Measurements from ENCODE around the gene KAZN. TPM values are rescaled to one million over a fixed set of nuclear protein-coding genes. Genes with fewer than 3 reads are reported as not detected.
"Not testable (repeated sequence)": the region's sequence is repeated elsewhere in the genome, so short reads cannot be mapped to it uniquely, and the experiment has no call there.

The KAZN gene
- 9.6 TPM for total RNA-seq

GRCh38 chr1:14598498-14599182 is at the start of gene KAZN:
KAZN (plus strand) TSS chr1:14598685.
- no peak for DNase-seq

- no peak for DNase-seq
Observed at GRCh38 chr1:14549897-14550620, 48.4 kb upstream of the KAZN start.

- DNase-seq, result no peak
Observed at GRCh38 chr1:14551386-14551785, 47.1 kb upstream of the KAZN start.

- DNase-seq, result no peak
Observed at GRCh38 chr1:14552246-14552965, 46.1 kb upstream of the KAZN start.

- DNase-seq, result no peak
Observed at GRCh38 chr1:14553711-14554110, 44.8 kb upstream of the KAZN start.

- no peak for DNase-seq
Observed at GRCh38 chr1:14555091-14555490, 43.4 kb upstream of the KAZN start.

GRCh38 chr1:14561014-14561693 is 37.3 kb upstream of the KAZN start:
- no peak for DNase-seq

GRCh38 chr1:14565090-14565489 is 33.4 kb upstream of the KAZN start:
- DNase-seq, result no peak

- DNase-seq, result no peak
Observed at GRCh38 chr1:14567056-14567455, 31.4 kb upstream of the KAZN start.

GRCh38 chr1:14567903-14568302 is 30.6 kb upstream of the KAZN start:
- DNase-seq, result no peak

GRCh38 chr1:14568716-14569355 is 29.6 kb upstream of the KAZN start:
- DNase-seq, result no peak

- DNase-seq, result no peak
Observed at GRCh38 chr1:14570514-14570913, 28.0 kb upstream of the KAZN start.

- DNase-seq, result no peak
Observed at GRCh38 chr1:14571810-14572767, 26.4 kb upstream of the KAZN start.

GRCh38 chr1:14572861-14573260 is 25.6 kb upstream of the KAZN start:
- DNase-seq, result no peak

GRCh38 chr1:14576155-14576554 is 22.3 kb upstream of the KAZN start:
- DNase-seq, result no peak

- DNase-seq, result no peak
Observed at GRCh38 chr1:14577261-14577660, 21.2 kb upstream of the KAZN start.

GRCh38 chr1:14578156-14578555 is 20.3 kb upstream of the KAZN start:
- DNase-seq, result no peak

- DNase-seq, result not testable (repeated sequence)
Observed at GRCh38 chr1:14580295-14580694, 18.2 kb upstream of the KAZN start.

- no peak for DNase-seq
Observed at GRCh38 chr1:14580986-14581385, 17.5 kb upstream of the KAZN start.

GRCh38 chr1:14583788-14584187 is 14.7 kb upstream of the KAZN start:
- DNase-seq, result no peak

- DNase-seq, result no peak
Observed at GRCh38 chr1:14585728-14586127, 12.8 kb upstream of the KAZN start.

Data from skin of body (tissue), 2 donors.